GM23338 (cell line): ENCODE data around the gene LRRFIP2. TPM values are rescaled to one million over a fixed set of nuclear protein-coding genes. Genes with fewer than 3 reads are reported as not detected.
A peak's percentile ranks its signal among the peaks of the same experiment; 100 is the strongest.

Experiments
- ATAC-seq: fragments of 200-7000 bp; cut with Tn5 transposase; 3 replicates; pipeline ENCODE4 v1.9.1; 2020
- DNase-seq: peaks from one replicate; pipeline ENCODE4 v3.0.0-alpha.2; 2015; ENCODE audit warnings: low spot score
- H2AFZ ChIP-seq: fragments of 200-600 bp; sonication (generic); 2 replicates; pipeline ENCODE4 v1.8.0; 2016; ENCODE audit warnings: antibody characterized with exemption, mild to moderate bottlenecking, moderate library complexity
- H3F3A ChIP-seq: fragments of 200-600 bp; sonication (generic); replicated peaks from 2 replicates; pipeline ENCODE4 v1.8.0; 2017; ENCODE audit warnings: antibody characterized with exemption, mixed run types, low read depth
- H3K27ac ChIP-seq: fragments of 200-600 bp; sonication (generic); 2 replicates; pipeline ENCODE4 v1.6.1; 2016; ENCODE audit warnings: low read depth
- H3K27me3 ChIP-seq: fragments of 200-600 bp; sonication (generic); 2 replicates; pipeline ENCODE4 v1.8.0; 2016; ENCODE audit warnings: mild to moderate bottlenecking, mixed run types, moderate library complexity; ENCODE audit not compliant: insufficient read depth
- H3K36me3 ChIP-seq: fragments of 200-600 bp; sonication (generic); 2 replicates; pipeline ENCODE4 v1.8.0; 2016; ENCODE audit warnings: mild to moderate bottlenecking; ENCODE audit not compliant: insufficient read depth
- H3K4me1 ChIP-seq: fragments of 200-600 bp; sonication (generic); 2 replicates; pipeline ENCODE4 v1.8.0; 2016; ENCODE audit warnings: mild to moderate bottlenecking, moderate library complexity; ENCODE audit not compliant: insufficient read depth
- H3K4me2 ChIP-seq: fragments of 200-600 bp; sonication (generic); 2 replicates; pipeline ENCODE4 v1.7.1; 2017; ENCODE audit warnings: mixed run types
- H3K4me3 ChIP-seq: fragments of 200-600 bp; sonication (generic); 2 replicates; pipeline ENCODE4 v1.6.1; 2016; ENCODE audit warnings: mixed run types
- H3K79me2 ChIP-seq: fragments of 200-600 bp; sonication (generic); replicated peaks from 2 replicates; pipeline ENCODE4 v1.8.0; 2017; ENCODE audit warnings: mild to moderate bottlenecking; ENCODE audit not compliant: insufficient read depth
- H3K9me2 ChIP-seq: fragments of 200-600 bp; sonication (generic); 2 replicates; pipeline ENCODE4 v1.8.0; 2017; ENCODE audit not compliant: insufficient read depth
- H4K20me1 ChIP-seq: fragments of 200-600 bp; sonication (generic); replicated peaks from 2 replicates; pipeline ENCODE4 v1.8.0; 2017; ENCODE audit warnings: mild to moderate bottlenecking; ENCODE audit not compliant: insufficient read depth
- H3K27ac Mint-ChIP-seq: 2 replicates; pipeline ENCODE4 v1.8.0; 2020; ENCODE audit warnings: inconsistent platforms, mild to moderate bottlenecking, moderate library complexity, mixed read lengths
- H3K27me3 Mint-ChIP-seq: 3 replicates; pipeline ENCODE4 v1.8.0; 2022; ENCODE audit warnings: low read depth, mild to moderate bottlenecking, moderate library complexity, mixed read lengths, inconsistent platforms; ENCODE audit not compliant: insufficient read depth, poor library complexity
- H3K36me3 Mint-ChIP-seq: 3 replicates; pipeline ENCODE4 v1.8.0; 2021; ENCODE audit warnings: low read depth, mild to moderate bottlenecking, inconsistent platforms, moderate library complexity, mixed read lengths
- H3K4me1 Mint-ChIP-seq: 3 replicates; pipeline ENCODE4 v1.8.0; 2020; ENCODE audit warnings: mild to moderate bottlenecking, inconsistent platforms, mixed read lengths
- H3K4me3 Mint-ChIP-seq: 3 replicates; pipeline ENCODE4 v1.8.0; 2021; ENCODE audit warnings: moderate library complexity, mild to moderate bottlenecking, inconsistent platforms, mixed read lengths
- H3K9me3 Mint-ChIP-seq: 3 replicates; pipeline ENCODE4 v1.8.0; 2020; ENCODE audit warnings: moderate library complexity, mild to moderate bottlenecking, inconsistent platforms, mixed read lengths
- CREB1 ChIP-seq: fragments of 250-450 bp; sonication (Bioruptor Pico); IDR thresholded peaks from 2 replicates; pipeline ENCODE4 v1.5.0; 2020; ENCODE audit warnings: low read depth, mild to moderate bottlenecking, moderate library complexity
- CTCF ChIP-seq, 2 experiments: fragments of 200-600 bp in 1 of 2; sonication (generic) in 1 of 2; conservative IDR thresholded peaks; 2 replicates each; pipeline versions ENCODE4 v1.5.1 to v1.6.1; 2016 to 2017; ENCODE audit warnings: antibody characterized with exemption in 2 of 2, low read depth in 2 of 2, mild to moderate bottlenecking in 2 of 2, moderate library complexity in 1 of 2
- ETS1 ChIP-seq: IDR thresholded peaks from 2 replicates; pipeline ENCODE4 v1.6.1; 2016; ENCODE audit warnings: antibody characterized with exemption
- EZH2 ChIP-seq: fragments of 200-600 bp; sonication (generic); IDR thresholded peaks from one replicate; pipeline ENCODE4 v1.8.0; 2017; ENCODE audit warnings: antibody characterized with exemption, mild to moderate bottlenecking, low read depth; ENCODE audit not compliant: unreplicated experiment
- EZH2phosphoT487 ChIP-seq: fragments of 200-600 bp; sonication (generic); IDR thresholded peaks from one replicate; pipeline ENCODE4 v1.8.1; 2018; ENCODE audit warnings: antibody characterized with exemption; ENCODE audit not compliant: unreplicated experiment
- JUNB ChIP-seq: IDR thresholded peaks from one replicate; pipeline ENCODE4 v1.6.1; 2016; ENCODE audit warnings: antibody characterized with exemption; ENCODE audit not compliant: unreplicated experiment
- NANOG ChIP-seq: IDR thresholded peaks from 2 replicates; pipeline ENCODE4 v1.6.1; 2016; ENCODE audit warnings: antibody characterized with exemption, borderline replicate concordance
- POLR2AphosphoS5 ChIP-seq: IDR thresholded peaks from 2 replicates; pipeline ENCODE4 v1.6.1; 2016; ENCODE audit warnings: antibody characterized with exemption, low read depth
- REST ChIP-seq: IDR thresholded peaks from one replicate; pipeline ENCODE4 v1.6.1; 2018; ENCODE audit warnings: antibody characterized with exemption; ENCODE audit not compliant: unreplicated experiment
- STAT1 ChIP-seq: IDR thresholded peaks from one replicate; pipeline ENCODE4 v1.6.1; 2016; ENCODE audit warnings: antibody characterized with exemption; ENCODE audit not compliant: unreplicated experiment
- ZNF114 ChIP-seq: fragments of 250-450 bp; sonication (Bioruptor Pico); IDR thresholded peaks from 2 replicates; pipeline ENCODE4 v1.5.0; 2020; ENCODE audit warnings: mild to moderate bottlenecking, moderate library complexity
- ZNF331 ChIP-seq: fragments of 250-450 bp; sonication (Bioruptor Pico); IDR thresholded peaks from 2 replicates; pipeline ENCODE4 v1.5.0; 2020; ENCODE audit warnings: low read depth, mild to moderate bottlenecking, moderate library complexity
- ZNF462 ChIP-seq: fragments of 250-450 bp; sonication (Bioruptor Pico); IDR thresholded peaks from 2 replicates; pipeline ENCODE4 v1.5.0; 2020; ENCODE audit warnings: mild to moderate bottlenecking, moderate library complexity
- polyA plus RNA-seq: library from polyadenylated mRNA; unstranded; fragments of >200 nt; fragmentation: Nextera tagmentation; extraction: Ambion mirVana; gene quantifications from 2 replicates; pipeline ENCODE4 v1.2.1, GENCODE V29; 2016
- total RNA-seq: library from RNA; depleted of rRNA; stranded (reverse); fragments of >200 nt; shearing (Covaris generic); gene quantifications from 2 replicates; pipeline ENCODE4 v1.2.3, GENCODE V29; 2014

LRRFIP2 gene
- total and polyA plus RNA-seq, 2 experiments from 2014 or later: 20.3 to 29.0 TPM

GRCh38 chr3:37198547-37198946, 24.2 kb upstream of the LRRFIP2 start:
- no peak for DNase-seq
- no peaks in the 10 kb centered on the region for H3K79me2 ChIP-seq
- H3K4me2 ChIP-seq: no peak overlapping the region
- no peak for ATAC-seq
- no peaks in the 10 kb centered on the region for H3K9me3 Mint-ChIP-seq
- H3K36me3 ChIP-seq: no peaks in the 10 kb centered on the region
- no peak overlapping the region for H3K4me3 Mint-ChIP-seq
- no peaks in the 10 kb centered on the region for H4K20me1 ChIP-seq
- peak overlapping the region; percentile 66 for H2AFZ ChIP-seq
- no peak for TF ChIP-seq POLR2AphosphoS5
- no peak for TF ChIP-seq ETS1
- no peak for TF ChIP-seq ZNF462 (CRISPR knock-in tag)
- TF ChIP-seq STAT1: no peak
- no peak for TF ChIP-seq NANOG
- TF ChIP-seq EZH2phosphoT487: no peak
- no peak for TF ChIP-seq EZH2
- no peak for TF ChIP-seq REST
- TF ChIP-seq ZNF114 (CRISPR knock-in tag): no peak
- no peak for TF ChIP-seq ZNF331 (CRISPR knock-in tag)
- TF ChIP-seq CTCF (conservative IDR thresholded peaks at IDR 0.05; ENCODE audit: low read depth in 2 of 2): no peak
- no peak for TF ChIP-seq JUNB
- TF ChIP-seq CREB1: no peak
- H3F3A ChIP-seq: no peaks in the 10 kb centered on the region
- no peak overlapping the region for H3K27ac Mint-ChIP-seq
- H3K4me1 Mint-ChIP-seq: 0 out of 3 replicates have a peak, but pooled peaks cover 2% of the 10 kb centered on the region
- H3K9me2 ChIP-seq: no peaks in the 10 kb centered on the region
- H3K36me3 Mint-ChIP-seq: no peaks in the 10 kb centered on the region
- H3K27ac ChIP-seq: no peak overlapping the region
- no peak overlapping the region for H3K4me3 ChIP-seq
- H3K27me3 Mint-ChIP-seq: peaks cover 1% of the 10 kb centered on the region
- no peaks in the 10 kb centered on the region for H3K4me1 ChIP-seq
- no peaks in the 10 kb centered on the region for H3K27me3 ChIP-seq
